Skeletal muscle tissue (tissue), 4 donors: ENCODE data around the gene SPINK5. TPM values are rescaled to one million over a fixed set of nuclear protein-coding genes. Genes with fewer than 3 reads are reported as not detected.

Experiments
- H3K27ac ChIP-seq: one replicate; pipeline ENCODE4 v1.7.0; 2013; ENCODE audit warnings: mild to moderate bottlenecking, low read depth, low read length, inconsistent platforms
- H3K27me3 ChIP-seq, 3 donors: one replicate each; pipeline ENCODE4 v1.7.0; 2013; ENCODE audit warnings: low read length in 3 of 3; ENCODE audit not compliant: control insufficient read depth in 3 of 3, insufficient read depth in 3 of 3
- H3K36me3 ChIP-seq, 3 donors: one replicate each; pipeline ENCODE4 v1.7.0; 2013; ENCODE audit warnings: low read length in 3 of 3; ENCODE audit not compliant: control insufficient read depth in 3 of 3, insufficient read depth in 3 of 3
- H3K4me1 ChIP-seq, 3 donors: one replicate each; pipeline ENCODE4 v1.7.0; 2013; ENCODE audit warnings: low read length in 3 of 3, mild to moderate bottlenecking in 3 of 3; ENCODE audit not compliant: control insufficient read depth in 3 of 3, insufficient read depth in 3 of 3
- H3K4me3 ChIP-seq, 3 donors: one replicate each; pipeline ENCODE4 v1.7.0; 2013; ENCODE audit warnings: low read length in 3 of 3
- H3K9ac ChIP-seq, 3 donors: one replicate each; pipeline ENCODE4 v1.7.0; 2013; ENCODE audit warnings: low read length in 3 of 3, mild to moderate bottlenecking in 3 of 3, moderate library complexity in 2 of 3, low read depth in 1 of 3
- H3K9me3 ChIP-seq, 3 donors: one replicate each; pipeline ENCODE4 v1.7.0; 2013; ENCODE audit warnings: low read length in 3 of 3; ENCODE audit not compliant: control insufficient read depth in 3 of 3
- total RNA-seq: library from RNA; depleted of rRNA; stranded (reverse); fragments of >200 nt; gene quantifications from one replicate; pipeline ENCODE4 v1.2.3, GENCODE V29; 2014
- donor health status: Osteomylitis.

Gene SPINK5, protein sequence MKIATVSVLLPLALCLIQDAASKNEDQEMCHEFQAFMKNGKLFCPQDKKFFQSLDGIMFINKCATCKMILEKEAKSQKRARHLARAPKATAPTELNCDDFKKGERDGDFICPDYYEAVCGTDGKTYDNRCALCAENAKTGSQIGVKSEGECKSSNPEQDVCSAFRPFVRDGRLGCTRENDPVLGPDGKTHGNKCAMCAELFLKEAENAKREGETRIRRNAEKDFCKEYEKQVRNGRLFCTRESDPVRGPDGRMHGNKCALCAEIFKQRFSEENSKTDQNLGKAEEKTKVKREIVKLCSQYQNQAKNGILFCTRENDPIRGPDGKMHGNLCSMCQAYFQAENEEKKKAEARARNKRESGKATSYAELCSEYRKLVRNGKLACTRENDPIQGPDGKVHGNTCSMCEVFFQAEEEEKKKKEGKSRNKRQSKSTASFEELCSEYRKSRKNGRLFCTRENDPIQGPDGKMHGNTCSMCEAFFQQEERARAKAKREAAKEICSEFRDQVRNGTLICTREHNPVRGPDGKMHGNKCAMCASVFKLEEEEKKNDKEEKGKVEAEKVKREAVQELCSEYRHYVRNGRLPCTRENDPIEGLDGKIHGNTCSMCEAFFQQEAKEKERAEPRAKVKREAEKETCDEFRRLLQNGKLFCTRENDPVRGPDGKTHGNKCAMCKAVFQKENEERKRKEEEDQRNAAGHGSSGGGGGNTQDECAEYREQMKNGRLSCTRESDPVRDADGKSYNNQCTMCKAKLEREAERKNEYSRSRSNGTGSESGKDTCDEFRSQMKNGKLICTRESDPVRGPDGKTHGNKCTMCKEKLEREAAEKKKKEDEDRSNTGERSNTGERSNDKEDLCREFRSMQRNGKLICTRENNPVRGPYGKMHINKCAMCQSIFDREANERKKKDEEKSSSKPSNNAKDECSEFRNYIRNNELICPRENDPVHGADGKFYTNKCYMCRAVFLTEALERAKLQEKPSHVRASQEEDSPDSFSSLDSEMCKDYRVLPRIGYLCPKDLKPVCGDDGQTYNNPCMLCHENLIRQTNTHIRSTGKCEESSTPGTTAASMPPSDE
- total RNA-seq, result not detected

DNA sequence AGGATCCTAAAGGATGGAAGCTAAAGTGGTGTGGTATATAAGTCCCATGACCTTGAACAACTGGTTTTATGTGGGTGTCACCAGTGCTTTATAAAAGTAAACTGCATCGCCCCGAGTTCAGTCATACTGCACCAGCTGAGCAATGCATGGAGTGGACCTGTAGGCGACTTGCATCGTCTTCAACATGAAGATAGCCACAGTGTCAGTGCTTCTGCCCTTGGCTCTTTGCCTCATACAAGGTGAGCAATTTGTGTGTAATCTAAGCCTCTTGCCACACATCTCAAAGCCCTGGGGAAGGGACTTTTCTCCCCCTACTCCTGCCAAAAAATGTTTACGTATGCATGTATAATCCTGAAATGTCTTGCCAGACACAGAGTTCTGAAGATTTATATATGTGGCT lies at the start of gene SPINK5:
SPINK5 (plus strand) TSS at position 120 of the 400 bp plus-strand sequence; CDS start at position 185, 65 bp downstream.
- H3K27me3 ChIP-seq, result no peaks in the 10 kb centered on the region
- H3K36me3 ChIP-seq, result no peaks in the 10 kb centered on the region
- H3K4me1 ChIP-seq, result no peaks in the 10 kb centered on the region
- H3K4me3 ChIP-seq, result no peak within 1 kb of the TSS
- H3K9me3 ChIP-seq, result no peaks in the 10 kb centered on the region
- H3K27ac ChIP-seq, result no peak within 1 kb of the TSS
- H3K9ac ChIP-seq, result no peak within 1 kb of the TSS

DNA sequence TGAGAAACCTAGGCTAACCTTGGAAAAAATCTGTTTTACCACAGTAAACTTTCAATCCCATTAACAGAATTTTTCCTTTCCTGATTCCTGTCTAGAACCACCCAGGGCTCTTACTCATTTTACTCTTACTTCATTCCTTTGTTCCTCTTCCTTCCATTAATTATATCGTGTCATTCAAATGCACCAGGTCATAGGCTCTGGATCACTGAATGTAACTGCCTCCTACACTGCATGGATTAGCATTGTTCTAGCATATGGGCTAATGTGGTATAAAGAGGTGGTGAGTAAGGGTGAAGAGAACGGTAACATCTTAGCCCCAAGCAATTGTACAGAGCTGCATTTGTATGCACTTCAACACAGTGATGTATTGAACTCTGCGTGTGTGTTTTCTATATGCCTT lies 49.5 kb upstream of the SPINK5 start:
- H3K36me3 ChIP-seq, result no peaks in the 10 kb centered on the region
- H3K27ac ChIP-seq, result no peak overlapping the region
- H3K4me3 ChIP-seq, result no peak overlapping the region
- no peaks in the 10 kb centered on the region for H3K4me1 ChIP-seq
- H3K9ac ChIP-seq, result no peak overlapping the region
- H3K9me3 ChIP-seq, result no peaks in the 10 kb centered on the region
- H3K27me3 ChIP-seq, result no peaks in the 10 kb centered on the region

DNA sequence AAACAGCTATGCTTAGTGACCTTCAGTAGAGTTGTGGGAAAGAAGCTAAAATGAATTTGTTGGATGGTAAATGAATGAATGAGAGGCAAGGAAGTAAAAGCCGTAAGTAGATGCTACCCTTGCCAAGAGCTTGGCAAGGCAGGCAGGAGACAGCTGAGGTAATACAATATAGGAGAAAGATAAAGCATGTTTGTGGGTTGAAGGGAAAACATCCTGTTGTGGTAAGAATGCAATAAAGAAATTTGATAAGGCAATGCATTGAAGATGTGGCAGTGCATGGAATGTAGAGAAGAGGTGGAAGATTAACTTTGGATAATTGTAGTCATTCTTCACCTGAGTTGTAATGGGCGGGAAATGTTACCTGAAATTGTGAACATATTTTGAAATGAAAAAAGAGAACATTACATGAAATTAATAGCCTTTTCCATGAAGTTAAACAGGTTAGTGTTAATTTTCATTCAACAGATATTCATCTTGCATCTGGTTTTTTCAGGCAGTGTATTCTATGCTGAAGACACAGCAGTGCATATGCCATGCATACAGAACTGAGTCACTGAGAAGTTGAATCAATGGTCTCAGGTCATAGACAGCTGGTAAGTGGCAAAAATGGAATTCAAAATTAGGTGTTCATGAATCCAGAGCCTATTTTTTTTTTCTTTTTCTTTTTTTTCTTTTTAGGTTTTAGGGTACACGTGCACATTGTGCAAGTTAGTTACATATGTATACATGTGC lies 43.4 kb upstream of the SPINK5 start:
- no peaks in the 10 kb centered on the region for H3K27me3 ChIP-seq
- H3K27ac ChIP-seq, result no peak overlapping the region

DNA sequence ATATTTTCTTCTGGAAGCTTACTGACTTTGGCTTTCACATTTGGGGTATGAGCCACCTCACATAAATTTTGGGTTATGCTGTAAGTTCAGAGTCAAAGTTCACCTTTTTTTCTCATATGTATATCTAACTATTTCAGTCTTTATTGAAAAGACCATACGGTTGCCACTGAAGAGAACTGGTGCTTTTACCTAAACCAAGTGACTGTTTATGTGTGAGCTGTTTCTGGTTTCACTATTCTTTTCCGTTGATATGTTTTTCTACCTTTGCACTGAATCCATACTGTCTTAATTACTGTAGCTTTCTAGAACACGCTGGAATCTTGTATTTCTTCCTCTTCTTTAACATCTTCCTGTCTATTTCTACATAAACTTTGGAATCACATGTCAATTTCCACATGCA lies 36.3 kb upstream of the SPINK5 start:
- Histone ChIP-seq H3K36me3 (no peaks in the 10 kb centered on the region), H3K27ac (no peak overlapping the region), H3K9me3 (no peaks in the 10 kb centered on the region), H3K9ac (no peak overlapping the region), H3K27me3 (no peaks in the 10 kb centered on the region), H3K4me3 (no peak overlapping the region), H3K4me1 (no peaks in the 10 kb centered on the region)

More for the DNA sequence above, 43.4 kb upstream of the SPINK5 start:
- Histone ChIP-seq H3K4me3 (no peak overlapping the region), H3K9me3 (no peaks in the 10 kb centered on the region), H3K36me3 (no peaks in the 10 kb centered on the region), H3K9ac (no peak overlapping the region), H3K4me1 (no peaks in the 10 kb centered on the region)

DNA sequence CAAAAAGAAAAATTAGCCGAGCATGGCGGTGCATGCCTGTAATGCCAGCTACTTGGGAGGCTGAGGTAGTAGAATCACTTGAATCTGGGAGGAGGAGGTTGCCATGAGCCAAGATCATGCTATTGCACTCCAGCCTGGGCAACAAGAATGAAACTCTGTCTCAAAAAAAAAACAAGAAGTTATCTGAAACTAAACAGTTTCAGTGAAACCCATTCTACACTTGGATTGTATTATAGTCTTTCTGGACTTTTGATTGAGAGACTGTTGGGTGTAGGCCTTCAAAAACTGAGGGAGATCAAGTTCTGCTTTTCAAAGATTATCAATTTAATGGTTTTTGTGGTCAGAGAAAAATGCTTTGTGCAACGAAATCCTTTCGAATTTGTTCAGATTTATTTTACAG lies 34.6 kb upstream of the SPINK5 start:
- no peak overlapping the region for H3K27ac ChIP-seq

DNA sequence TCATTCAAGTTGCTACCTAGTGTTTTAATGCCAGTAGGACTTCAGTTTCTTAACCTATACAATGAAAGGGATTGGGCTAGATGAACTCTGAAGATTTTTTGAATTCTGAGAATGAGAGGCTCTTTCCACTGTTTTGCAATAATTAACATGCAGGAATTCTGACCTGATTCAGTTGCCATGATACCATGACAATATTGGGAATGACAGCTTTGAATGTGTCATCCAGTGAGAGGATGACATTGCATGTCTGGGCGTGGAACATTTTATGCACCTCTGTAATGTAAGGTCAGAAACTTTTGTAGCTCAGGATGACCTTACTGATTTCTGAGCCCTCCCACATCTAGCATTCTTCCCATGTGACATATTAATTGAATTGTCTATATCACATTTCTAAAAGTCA lies 30.6 kb upstream of the SPINK5 start:
- Histone ChIP-seq H3K27me3 (no peaks in the 10 kb centered on the region), H3K4me1 (no peaks in the 10 kb centered on the region), H3K9me3 (no peaks in the 10 kb centered on the region), H3K27ac (no peak overlapping the region), H3K4me3 (no peak overlapping the region), H3K9ac (no peak overlapping the region), H3K36me3 (no peaks in the 10 kb centered on the region)

More for the DNA sequence above, 34.6 kb upstream of the SPINK5 start:
- H3K9me3 ChIP-seq, result no peaks in the 10 kb centered on the region
- no peaks in the 10 kb centered on the region for H3K36me3 ChIP-seq
- no peaks in the 10 kb centered on the region for H3K4me1 ChIP-seq
- no peak overlapping the region for H3K4me3 ChIP-seq
- no peak overlapping the region for H3K9ac ChIP-seq
- no peaks in the 10 kb centered on the region for H3K27me3 ChIP-seq

DNA sequence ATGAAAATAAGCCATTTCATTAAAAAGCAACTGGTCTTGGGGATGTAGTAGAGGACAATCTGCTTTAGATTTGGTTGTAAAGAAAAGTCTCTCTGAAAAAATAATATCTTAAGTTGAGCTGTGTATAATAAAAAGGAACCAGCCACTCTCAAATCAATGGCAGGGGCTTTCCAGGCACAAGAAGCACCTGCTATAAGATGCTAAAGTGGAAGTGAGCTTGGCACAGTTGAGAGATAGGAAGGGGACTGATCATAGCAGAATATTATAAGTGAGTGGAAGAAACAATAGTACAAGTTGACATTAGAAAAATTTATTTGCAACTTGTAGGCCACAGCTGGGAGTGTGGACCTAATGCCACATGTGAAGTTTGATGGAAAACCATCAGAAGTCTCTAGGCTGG lies 28.1 kb upstream of the SPINK5 start:
- Histone ChIP-seq H3K27ac (no peak overlapping the region), H3K9me3 (no peaks in the 10 kb centered on the region), H3K27me3 (no peaks in the 10 kb centered on the region), H3K4me1 (no peaks in the 10 kb centered on the region), H3K36me3 (no peaks in the 10 kb centered on the region), H3K4me3 (no peak overlapping the region), H3K9ac (no peak overlapping the region)

DNA sequence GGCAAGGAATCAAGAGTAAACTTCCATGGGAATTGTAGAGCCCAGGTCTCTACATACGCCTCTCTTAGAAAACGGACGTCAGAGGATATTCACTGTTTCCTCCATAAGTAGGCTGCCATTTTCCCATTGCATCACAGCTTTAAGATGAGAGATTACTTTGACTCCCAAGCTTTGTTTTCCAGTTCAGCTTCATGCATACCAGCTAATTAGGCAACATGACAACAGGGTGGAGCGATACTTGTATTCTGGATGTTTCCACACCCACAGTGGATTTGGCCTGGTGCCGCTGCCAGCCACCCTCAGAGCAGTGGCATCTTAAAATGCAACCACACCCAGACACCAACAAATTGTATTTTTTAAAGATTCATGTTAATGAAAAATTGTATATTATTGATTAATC lies 20.9 kb upstream of the SPINK5 start:
- H3K36me3 ChIP-seq, result no peaks in the 10 kb centered on the region
- no peak overlapping the region for H3K9ac ChIP-seq
- H3K9me3 ChIP-seq, result peaks cover 0 to 2% (median 0%) of the 10 kb centered on the region in 3 donors
- no peaks in the 10 kb centered on the region for H3K27me3 ChIP-seq
- no peak overlapping the region for H3K27ac ChIP-seq
- no peak overlapping the region for H3K4me3 ChIP-seq
- H3K4me1 ChIP-seq, result no peaks in the 10 kb centered on the region

DNA sequence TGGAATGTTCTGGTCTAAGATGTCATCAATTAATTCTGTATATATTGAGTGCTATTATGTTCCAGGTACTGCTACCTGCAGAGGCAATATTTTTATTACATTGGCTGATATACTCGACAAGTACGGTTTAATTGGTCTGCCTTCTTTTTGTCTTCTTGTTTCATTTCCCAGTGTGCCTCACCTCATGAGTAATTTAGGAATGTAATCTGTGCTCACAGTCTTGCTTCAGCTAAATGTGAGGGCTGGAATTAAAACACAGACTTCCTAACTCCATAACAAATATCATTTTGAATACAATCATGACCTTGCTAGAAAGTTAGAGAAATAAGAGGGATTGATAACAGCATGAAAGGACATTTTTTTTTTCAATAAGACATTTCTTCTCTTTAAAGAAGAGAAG lies 20.1 kb upstream of the SPINK5 start:
- no peaks in the 10 kb centered on the region for H3K27me3 ChIP-seq
- H3K4me1 ChIP-seq, result no peaks in the 10 kb centered on the region
- H3K4me3 ChIP-seq, result no peak overlapping the region
- H3K27ac ChIP-seq, result no peak overlapping the region
- H3K9ac ChIP-seq, result no peak overlapping the region
- H3K9me3 ChIP-seq, result peaks cover 0 to 2% (median 0%) of the 10 kb centered on the region in 3 donors
- H3K36me3 ChIP-seq, result no peaks in the 10 kb centered on the region
